GM21576 (cell line): ENCODE measurements around the gene FAXDC2.
"Not testable (repeated sequence)": the region's sequence is repeated elsewhere in the genome, so short reads cannot be mapped to it uniquely, and the experiment has no call there.

Experiments
- ATAC-seq: cut with Tn5 transposase; IDR thresholded peaks from one replicate; pipeline ENCODE4 v1.9.1; 2021; ENCODE audit warnings: mild to moderate bottlenecking, moderate library complexity; ENCODE audit not compliant: unreplicated experiment

FAXDC2 gene

GRCh38 chr5:154831451-154831850 is 19.0 kb downstream of the FAXDC2 start:
- no peak for ATAC-seq

- ATAC-seq, result no peak
These were observed 19.8 kb downstream of the FAXDC2 start for GRCh38 chr5:154830596-154830995.

GRCh38 chr5:154830219-154830595 is 20.2 kb downstream of the FAXDC2 start:
- ATAC-seq, result no peak

- no peak for ATAC-seq
These were observed 20.7 kb downstream of the FAXDC2 start for GRCh38 chr5:154829589-154830218.

GRCh38 chr5:154829181-154829588 is 21.2 kb downstream of the FAXDC2 start:
- ATAC-seq, result no peak

GRCh38 chr5:154824070-154824469 is 26.3 kb downstream of the FAXDC2 start:
- ATAC-seq, result no peak

- no peak for ATAC-seq
These were observed 26.8 kb downstream of the FAXDC2 start for GRCh38 chr5:154823605-154824004.

GRCh38 chr5:154822896-154823295 is 27.5 kb downstream of the FAXDC2 start:
- ATAC-seq, result not testable (repeated sequence)

GRCh38 chr5:154820383-154820782 is 30.0 kb downstream of the FAXDC2 start:
- ATAC-seq, result no peak

GRCh38 chr5:154819546-154819945 is 30.9 kb downstream of the FAXDC2 start:
- no peak for ATAC-seq

- ATAC-seq, result no peak
These were observed 31.8 kb downstream of the FAXDC2 start for GRCh38 chr5:154818471-154819116.

GRCh38 chr5:154817815-154818214 is 32.6 kb downstream of the FAXDC2 start:
- no peak for ATAC-seq

GRCh38 chr5:154816891-154817492 is 33.4 kb downstream of the FAXDC2 start:
- no peak for ATAC-seq

- no peak for ATAC-seq
These were observed 34.6 kb downstream of the FAXDC2 start for GRCh38 chr5:154815684-154816247.

- no peak for ATAC-seq
These were observed 35.4 kb downstream of the FAXDC2 start for GRCh38 chr5:154815025-154815424.

- ATAC-seq, result no peak
These were observed 36.7 kb downstream of the FAXDC2 start for GRCh38 chr5:154813736-154814135.

GRCh38 chr5:154813158-154813557 is 37.2 kb downstream of the FAXDC2 start:
- ATAC-seq, result no peak

- no peak for ATAC-seq
These were observed 38.5 kb downstream of the FAXDC2 start for GRCh38 chr5:154811653-154812465.

GRCh38 chr5:154811239-154811638 is 39.2 kb downstream of the FAXDC2 start:
- ATAC-seq, result no peak

- ATAC-seq, result no peak
These were observed 44.2 kb downstream of the FAXDC2 start for GRCh38 chr5:154806176-154806575.

GRCh38 chr5:154802050-154802449 is 48.4 kb downstream of the FAXDC2 start:
- ATAC-seq, result no peak
